ENCODE measurements around the gene FOXA2.
"Not testable (repeated sequence)": the region's sequence is repeated elsewhere in the genome, so short reads cannot be mapped to it uniquely, and the experiment has no call there.

Gene FOXA2

DNA sequence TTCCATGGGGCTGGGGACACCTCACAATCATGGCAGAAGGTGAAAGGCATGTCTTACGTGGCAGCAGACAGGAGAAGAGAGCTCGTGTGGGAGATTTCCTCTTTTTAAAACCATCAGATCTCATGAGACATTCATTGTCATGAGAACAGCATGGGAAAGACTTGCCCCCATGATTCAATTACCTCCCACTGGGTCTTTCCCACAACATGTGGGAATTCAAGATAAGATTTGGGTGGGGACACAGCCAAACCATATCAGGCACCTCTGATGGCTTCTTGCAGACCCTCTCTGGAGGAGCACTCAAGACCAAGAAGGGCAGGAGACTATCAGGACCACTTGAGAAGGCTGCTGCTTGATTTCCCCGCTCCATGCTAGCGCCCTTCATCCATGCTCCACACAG, 33.9 kb downstream of the FOXA2 start:
- not testable (repeated sequence) for H3K36me3 ChIP-seq (ENCODE audit: insufficient read depth, low read depth, low read length); H3K4me3 ChIP-seq (ENCODE audit: low read length)
- peaks cover 13% of the 10 kb centered on the region for H3K27me3 ChIP-seq (ENCODE audit: insufficient read depth, low read length)

DNA sequence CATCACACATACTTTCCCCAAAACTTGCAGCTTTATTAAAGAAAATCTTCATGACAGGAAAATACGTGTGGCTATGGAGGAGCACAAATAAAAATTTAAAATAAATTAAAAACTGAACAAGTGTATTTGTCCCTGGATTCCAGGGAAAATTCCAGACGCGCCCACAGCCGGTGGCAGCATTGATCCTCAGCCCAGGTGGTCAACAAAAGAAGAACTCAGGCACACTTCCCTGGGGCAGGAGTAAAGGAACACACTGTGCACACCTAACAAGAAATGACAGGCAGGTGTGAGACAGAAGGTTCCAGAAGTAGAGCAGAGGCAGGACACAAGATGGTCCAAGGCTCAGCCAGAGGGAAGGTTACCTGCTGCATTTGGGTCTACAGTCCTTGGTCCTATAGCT, 36.3 kb downstream of the FOXA2 start:
- Histone ChIP-seq H3K36me3 (ENCODE audit: insufficient read depth, low read depth, low read length) (no peaks in the 10 kb centered on the region), H3K4me3 (ENCODE audit: low read length) (no peak overlapping the region), H3K4me1 (ENCODE audit: insufficient read depth, low read length) (no peaks in the 10 kb centered on the region), H3K9ac (ENCODE audit: low read depth, low read length) (no peak overlapping the region), H3K27me3 (ENCODE audit: insufficient read depth, low read length) (peaks cover 8% of the 10 kb centered on the region; the same call in 1 of the 2 replicates), H3K27ac (ENCODE audit: low read length) (no peak overlapping the region), H3K9me3 (ENCODE audit: insufficient read depth, low read depth, low read length) (no peaks in the 10 kb centered on the region)

More for the DNA sequence above, 33.9 kb downstream of the FOXA2 start:
- not testable (repeated sequence) for H3K9ac ChIP-seq (ENCODE audit: low read depth, low read length); H3K9me3 ChIP-seq (ENCODE audit: insufficient read depth, low read depth, low read length); H3K4me1 ChIP-seq (ENCODE audit: insufficient read depth, low read length); H3K27ac ChIP-seq (ENCODE audit: low read length)

DNA sequence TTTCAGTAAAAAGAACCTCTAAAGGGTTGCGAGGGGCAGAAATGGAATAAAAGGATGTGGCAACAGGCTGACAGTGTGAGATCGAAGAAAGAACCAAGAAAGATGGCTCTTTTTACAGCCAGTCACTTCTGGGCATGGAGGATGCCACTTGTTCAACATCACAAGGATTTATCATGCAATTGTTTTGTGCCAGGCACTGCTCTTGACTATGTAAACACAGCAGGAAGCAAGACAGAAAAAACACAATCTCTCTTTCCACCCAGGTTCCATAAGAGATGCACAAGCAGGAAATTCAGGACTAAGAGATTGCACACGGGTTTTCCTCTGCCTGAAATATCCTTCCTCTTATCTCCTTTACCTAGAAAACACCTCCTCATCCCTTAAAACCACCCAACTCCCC, 38.0 kb downstream of the FOXA2 start:
- H3K4me1 ChIP-seq (ENCODE audit: insufficient read depth, low read length): no peaks in the 10 kb centered on the region
- no peak overlapping the region for H3K4me3 ChIP-seq (ENCODE audit: low read length)
- H3K27ac ChIP-seq (ENCODE audit: low read length): no peak overlapping the region

DNA sequence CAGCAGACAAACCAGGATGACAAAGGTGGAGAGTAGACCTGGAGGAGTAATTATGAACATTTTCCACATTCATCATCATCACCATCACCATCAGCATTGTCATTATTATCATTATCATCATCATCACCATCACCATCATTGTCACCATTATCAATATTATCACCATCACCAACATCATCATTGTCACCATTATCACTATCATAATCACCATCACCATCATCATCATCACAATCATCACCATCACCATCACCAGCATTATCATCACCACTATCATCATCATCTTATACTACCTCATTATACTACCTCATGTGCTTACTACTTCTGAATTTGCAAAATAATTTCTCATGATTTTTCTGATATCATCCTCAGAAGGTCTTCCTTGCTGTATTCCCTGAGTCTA, 39.3 kb downstream of the FOXA2 start:
- Histone ChIP-seq H3K9ac (ENCODE audit: low read depth, low read length) (no peak overlapping the region), H3K9me3 (ENCODE audit: insufficient read depth, low read depth, low read length) (no peaks in the 10 kb centered on the region), H3K27me3 (ENCODE audit: insufficient read depth, low read length) (peaks cover 10% of the 10 kb centered on the region), H3K4me1 (ENCODE audit: insufficient read depth, low read length) (no peaks in the 10 kb centered on the region), H3K27ac (ENCODE audit: low read length) (no peak overlapping the region), H3K4me3 (ENCODE audit: low read length) (no peak overlapping the region), H3K36me3 (ENCODE audit: insufficient read depth, low read depth, low read length) (no peaks in the 10 kb centered on the region)

More for the DNA sequence above, 38.0 kb downstream of the FOXA2 start:
- Histone ChIP-seq H3K27me3 (ENCODE audit: insufficient read depth, low read length) (0 out of 2 replicates have a peak, but pooled peaks cover 8% of the 10 kb centered on the region), H3K36me3 (ENCODE audit: insufficient read depth, low read depth, low read length) (no peaks in the 10 kb centered on the region), H3K9ac (ENCODE audit: low read depth, low read length) (no peak overlapping the region), H3K9me3 (ENCODE audit: insufficient read depth, low read depth, low read length) (no peaks in the 10 kb centered on the region)

DNA sequence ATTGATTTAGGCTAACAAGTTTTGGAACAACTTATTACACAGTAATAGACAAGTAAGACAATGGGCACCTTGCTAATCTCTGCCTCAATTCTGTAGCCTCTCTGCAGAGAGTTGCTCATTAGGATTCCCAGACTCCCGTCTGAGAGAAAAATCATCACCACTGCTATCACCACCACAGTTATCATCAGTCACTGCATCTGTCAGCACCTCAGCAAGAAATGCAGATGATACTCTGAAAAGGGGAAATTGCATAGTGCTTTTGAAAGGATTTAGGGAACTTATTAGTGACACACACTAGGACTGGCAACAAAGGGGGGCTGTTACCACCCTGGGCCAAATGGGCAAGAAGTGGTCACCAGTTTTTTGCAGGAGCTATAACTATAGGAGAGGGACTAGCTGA, 39.9 kb downstream of the FOXA2 start:
- Histone ChIP-seq H3K9ac (ENCODE audit: low read depth, low read length) (no peak overlapping the region), H3K9me3 (ENCODE audit: insufficient read depth, low read depth, low read length) (no peaks in the 10 kb centered on the region), H3K4me3 (ENCODE audit: low read length) (no peak overlapping the region), H3K27me3 (ENCODE audit: insufficient read depth, low read length) (peaks cover 10% of the 10 kb centered on the region), H3K27ac (ENCODE audit: low read length) (no peak overlapping the region), H3K4me1 (ENCODE audit: insufficient read depth, low read length) (no peaks in the 10 kb centered on the region), H3K36me3 (ENCODE audit: insufficient read depth, low read depth, low read length) (no peaks in the 10 kb centered on the region)

DNA sequence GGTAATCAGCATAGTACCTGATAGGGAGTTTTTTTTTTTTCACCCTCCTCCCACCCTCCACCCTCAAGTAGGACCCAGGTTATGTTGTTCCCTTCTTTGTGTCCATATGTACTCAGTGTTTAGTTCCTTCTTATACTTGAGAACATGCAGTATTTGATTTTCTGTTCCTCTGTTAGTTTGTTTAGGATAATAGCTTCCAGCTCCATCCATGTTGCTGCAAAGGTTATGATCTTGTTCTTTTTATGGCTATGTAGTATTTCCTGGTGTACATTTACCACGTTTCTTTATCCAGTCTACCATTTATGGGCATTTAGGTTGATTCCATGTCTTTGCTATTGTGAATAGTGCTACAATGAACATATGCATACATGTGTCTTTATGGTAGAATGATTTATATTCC, 41.9 kb downstream of the FOXA2 start:
- H3K36me3 ChIP-seq (ENCODE audit: insufficient read depth, low read depth, low read length): no peaks in the 10 kb centered on the region
- H3K4me1 ChIP-seq (ENCODE audit: insufficient read depth, low read length): no peaks in the 10 kb centered on the region

DNA sequence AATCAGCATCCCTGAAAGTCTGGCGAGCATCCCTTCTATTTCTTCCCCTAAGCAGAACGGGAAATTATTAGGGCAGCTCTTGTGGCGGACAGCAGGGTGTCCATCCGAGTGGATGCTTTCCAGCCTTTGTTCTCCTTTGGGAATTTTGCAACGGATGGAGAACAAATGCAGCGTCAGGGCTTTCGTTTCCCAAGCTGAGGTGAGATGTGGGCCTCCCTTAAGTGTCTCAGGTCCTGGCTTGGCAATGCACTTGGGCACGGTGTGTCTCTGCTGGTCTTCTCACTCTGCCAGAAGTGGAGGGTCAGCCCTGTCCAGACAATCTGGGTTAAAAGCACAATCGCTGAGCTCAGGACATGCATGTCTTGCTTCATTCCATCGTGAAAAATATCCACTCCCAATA, 43.5 kb downstream of the FOXA2 start:
- no peak overlapping the region for H3K27ac ChIP-seq (ENCODE audit: low read length)
- no peak overlapping the region for H3K4me3 ChIP-seq (ENCODE audit: low read length)
- no peak overlapping the region for H3K9ac ChIP-seq (ENCODE audit: low read depth, low read length)
- H3K4me1 ChIP-seq (ENCODE audit: insufficient read depth, low read length): no peaks in the 10 kb centered on the region
- no peaks in the 10 kb centered on the region for H3K36me3 ChIP-seq (ENCODE audit: insufficient read depth, low read depth, low read length)
- peaks cover 10% of the 10 kb centered on the region for H3K27me3 ChIP-seq (ENCODE audit: insufficient read depth, low read length)
- no peaks in the 10 kb centered on the region for H3K9me3 ChIP-seq (ENCODE audit: insufficient read depth, low read depth, low read length)

More for the DNA sequence above, 41.9 kb downstream of the FOXA2 start:
- Histone ChIP-seq H3K4me3 (ENCODE audit: low read length) (no peak overlapping the region), H3K27ac (ENCODE audit: low read length) (no peak overlapping the region), H3K9me3 (ENCODE audit: insufficient read depth, low read depth, low read length) (no peaks in the 10 kb centered on the region), H3K27me3 (ENCODE audit: insufficient read depth, low read length) (peaks cover 10% of the 10 kb centered on the region), H3K9ac (ENCODE audit: low read depth, low read length) (no peak overlapping the region)

DNA sequence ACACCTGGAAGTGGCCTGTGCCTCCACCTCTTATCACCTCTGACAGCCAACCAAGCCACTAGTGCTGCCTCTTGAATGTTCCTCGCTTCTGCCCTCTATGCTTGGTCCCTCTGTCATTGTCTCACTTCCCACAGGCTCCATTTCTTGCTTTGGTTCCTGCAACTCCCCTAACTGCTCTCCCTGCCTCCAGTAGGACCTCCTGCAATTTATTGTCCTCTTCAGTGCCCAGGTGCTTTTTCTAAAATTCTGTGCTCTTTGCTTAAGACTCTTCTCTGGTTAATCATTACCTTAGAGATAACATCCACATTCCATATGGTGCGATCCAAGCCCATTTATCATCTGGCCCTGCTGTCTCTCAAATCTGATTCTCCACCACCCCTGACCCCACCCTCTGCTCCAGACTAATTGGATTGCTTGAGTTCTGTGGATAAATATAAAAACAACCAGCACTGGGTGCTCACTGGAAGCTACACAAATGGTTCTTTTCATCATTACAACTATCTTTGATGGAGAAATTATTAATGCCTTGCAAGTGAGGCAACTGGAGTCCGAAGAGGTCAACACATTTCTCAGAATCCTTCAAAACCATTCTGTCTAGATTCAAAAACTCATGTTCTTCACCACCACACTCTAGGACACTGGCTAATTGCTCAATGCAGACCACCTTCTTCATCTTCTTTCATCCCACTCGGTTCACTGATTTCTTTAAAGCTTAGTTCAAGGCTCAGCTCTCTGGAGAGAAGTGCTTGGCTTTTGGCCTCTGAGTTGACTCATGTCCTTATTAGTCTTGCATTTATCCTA, 47.2 kb downstream of the FOXA2 start:
- no peak overlapping the region for H3K27ac ChIP-seq (ENCODE audit: low read length)
- no peaks in the 10 kb centered on the region for H3K4me1 ChIP-seq (ENCODE audit: insufficient read depth, low read length)
- peaks cover 10% of the 10 kb centered on the region for H3K27me3 ChIP-seq (ENCODE audit: insufficient read depth, low read length)
- no peak overlapping the region for H3K4me3 ChIP-seq (ENCODE audit: low read length)
- H3K36me3 ChIP-seq (ENCODE audit: insufficient read depth, low read depth, low read length): no peaks in the 10 kb centered on the region
- no peaks in the 10 kb centered on the region for H3K9me3 ChIP-seq (ENCODE audit: insufficient read depth, low read depth, low read length)
- H3K9ac ChIP-seq (ENCODE audit: low read depth, low read length): no peak overlapping the region

DNA sequence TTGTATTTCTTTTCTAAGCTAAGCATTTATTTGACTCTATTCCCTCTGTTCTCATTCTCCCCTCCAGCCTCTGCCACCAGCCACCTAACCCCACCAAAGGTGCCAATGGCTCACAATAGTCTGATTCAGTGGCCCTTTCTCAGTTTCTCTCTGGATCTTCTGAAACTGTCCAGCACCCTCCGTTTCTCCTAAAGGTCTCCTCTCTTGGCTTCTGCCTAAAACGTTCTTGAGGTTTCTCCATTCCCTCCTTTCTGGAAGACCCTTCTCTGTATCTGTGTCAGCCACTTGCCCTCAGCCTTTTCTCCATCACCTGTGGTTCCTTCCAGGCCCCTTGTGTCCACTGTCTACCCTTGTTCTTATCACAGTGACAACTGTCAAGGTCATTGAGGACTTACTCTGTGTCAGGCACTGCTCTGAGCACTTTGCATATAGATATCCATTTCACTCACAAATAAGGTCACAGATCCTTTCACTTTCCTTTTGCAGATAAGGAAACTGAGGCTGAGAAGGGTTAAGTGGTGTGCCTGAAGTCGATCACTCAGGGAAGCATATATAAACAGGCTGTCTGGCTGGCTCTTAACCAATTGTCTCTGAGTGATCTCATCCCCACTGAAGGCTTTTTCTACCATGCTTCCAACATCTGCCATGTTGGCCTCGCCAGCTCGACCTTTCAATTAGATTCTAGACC, 48.1 kb downstream of the FOXA2 start:
- H3K4me3 ChIP-seq (ENCODE audit: low read length): no peak overlapping the region
- H3K4me1 ChIP-seq (ENCODE audit: insufficient read depth, low read length): no peaks in the 10 kb centered on the region
- no peak overlapping the region for H3K27ac ChIP-seq (ENCODE audit: low read length)
- no peak overlapping the region for H3K9ac ChIP-seq (ENCODE audit: low read depth, low read length)
- no peaks in the 10 kb centered on the region for H3K36me3 ChIP-seq (ENCODE audit: insufficient read depth, low read depth, low read length)
- no peaks in the 10 kb centered on the region for H3K9me3 ChIP-seq (ENCODE audit: insufficient read depth, low read depth, low read length)
- H3K27me3 ChIP-seq (ENCODE audit: insufficient read depth, low read length): peaks cover 10% of the 10 kb centered on the region

DNA sequence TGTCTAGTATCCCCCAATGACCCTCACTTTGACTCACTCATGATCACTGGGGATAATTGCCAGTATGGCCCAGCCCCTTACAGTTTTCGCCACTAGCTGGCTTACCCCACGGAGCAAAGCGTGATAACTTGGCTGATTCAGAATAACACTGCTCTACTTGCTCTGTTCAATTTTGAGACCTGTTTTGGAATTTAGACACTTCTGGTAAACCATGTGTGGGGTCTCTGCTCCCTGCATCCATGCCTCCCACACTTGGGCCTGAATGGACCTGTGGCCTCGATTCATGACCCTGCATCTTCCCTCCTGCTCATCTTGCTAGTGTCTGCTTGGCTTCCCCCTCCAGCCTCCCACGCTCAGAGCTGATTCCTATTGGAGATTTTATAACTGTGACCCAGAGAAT, 48.9 kb downstream of the FOXA2 start:
- no peak overlapping the region for H3K9ac ChIP-seq (ENCODE audit: low read depth, low read length)
- H3K4me1 ChIP-seq (ENCODE audit: insufficient read depth, low read length): no peaks in the 10 kb centered on the region; the same call in 1 of the 2 replicates
- no peak overlapping the region for H3K27ac ChIP-seq (ENCODE audit: low read length)
- peaks cover 4% of the 10 kb centered on the region; the same call in 1 of the 2 replicates for H3K27me3 ChIP-seq (ENCODE audit: insufficient read depth, low read length)
- no peaks in the 10 kb centered on the region for H3K9me3 ChIP-seq (ENCODE audit: insufficient read depth, low read depth, low read length)
- no peak overlapping the region for H3K4me3 ChIP-seq (ENCODE audit: low read length)
- H3K36me3 ChIP-seq (ENCODE audit: insufficient read depth, low read depth, low read length): no peaks in the 10 kb centered on the region

DNA sequence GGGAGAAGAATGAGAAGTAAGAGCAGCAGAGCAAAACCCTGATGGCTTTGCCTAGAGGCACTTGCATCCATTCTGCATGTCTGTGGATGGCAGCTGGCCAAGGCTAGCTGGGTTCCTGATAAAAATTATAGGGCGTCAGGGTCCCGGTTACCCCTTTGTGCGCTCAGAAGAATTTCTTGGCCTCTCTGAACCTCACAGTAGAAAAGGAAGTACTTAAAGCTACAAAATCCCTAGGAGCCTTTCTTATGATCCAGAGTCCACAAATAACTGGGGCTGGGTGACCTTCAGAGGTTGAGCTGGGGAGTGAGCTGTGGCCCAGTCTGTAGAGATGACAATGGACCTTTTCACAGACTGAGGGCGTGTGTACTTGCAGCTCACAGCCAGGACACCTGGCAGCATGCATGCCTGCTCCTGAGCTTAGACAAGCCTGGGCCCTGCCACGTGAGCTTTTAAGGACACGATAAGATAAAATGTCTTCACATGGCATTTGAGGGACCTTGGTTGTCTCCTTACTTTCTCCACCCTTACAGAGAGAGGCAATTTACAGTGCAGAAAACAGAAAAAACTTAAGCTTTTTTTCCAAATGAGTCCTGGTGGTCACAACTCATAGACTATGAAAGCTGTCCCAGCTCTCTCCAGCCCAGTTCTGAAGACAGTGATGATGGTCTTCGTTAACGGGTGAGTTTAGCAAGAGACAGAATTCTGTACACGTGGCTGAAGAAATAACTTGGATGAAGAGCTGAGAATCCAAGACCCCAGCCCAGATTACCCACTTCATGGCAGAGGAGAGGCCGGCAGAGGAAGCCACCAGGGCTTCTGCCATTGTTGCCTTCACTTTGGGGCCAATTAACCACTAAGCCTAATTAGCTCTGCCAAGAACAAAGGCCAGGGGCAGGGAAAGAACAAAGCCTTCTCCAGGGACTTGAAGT, 50.3 kb downstream of the FOXA2 start:
- no peaks in the 10 kb centered on the region for H3K9me3 ChIP-seq (ENCODE audit: insufficient read depth, low read depth, low read length)
- peaks cover 13% of the 10 kb centered on the region; the same call in 1 of the 2 replicates for H3K4me1 ChIP-seq (ENCODE audit: insufficient read depth, low read length)
- no peak overlapping the region for H3K9ac ChIP-seq (ENCODE audit: low read depth, low read length)
- H3K36me3 ChIP-seq (ENCODE audit: insufficient read depth, low read depth, low read length): no peaks in the 10 kb centered on the region
- no peaks in the 10 kb centered on the region for H3K27me3 ChIP-seq (ENCODE audit: insufficient read depth, low read length)
- H3K4me3 ChIP-seq (ENCODE audit: low read length): no peak overlapping the region
- H3K27ac ChIP-seq (ENCODE audit: low read length): no peak overlapping the region

Data from iPS-20b (cell line).